ENCODE data around the gene SPATA31C1.

- no peak for TF ChIP-seq POLR2A (IDR thresholded peaks at IDR 0.05; ENCODE audit: low read depth, low read length)
- no peak for TF ChIP-seq TAF1 (IDR thresholded peaks at IDR 0.05; ENCODE audit: low read depth, low read length)
- TF ChIP-seq POLR2AphosphoS5 (IDR thresholded peaks at IDR 0.05; ENCODE audit: low read depth, low read length) = no peak
- TF ChIP-seq POU2F2 (IDR thresholded peaks at IDR 0.05; ENCODE audit: low read depth, low read length) = no peak
- no peak for TF ChIP-seq SPI1 (IDR thresholded peaks at IDR 0.05; ENCODE audit: low read depth, low read length)
Observed at GRCh38 chr9:87878989-87879511, 38.7 kb upstream of the SPATA31C1 start.
